Psoas muscle (tissue), 8 donors: ENCODE measurements around the gene PSMB5. TPM values are rescaled to one million over a fixed set of nuclear protein-coding genes. Genes with fewer than 3 reads are reported as not detected.
"Not testable (repeated sequence)": the region's sequence is repeated elsewhere in the genome, so short reads cannot be mapped to it uniquely, and the experiment has no call there.

Experiments used
- ATAC-seq, 4 donors: fragments of 200-7000 bp; cut with Tn5 transposase; one replicate each; pipeline ENCODE4 v1.9.1; 2020; ENCODE audit warnings: moderate library complexity in 3 of 4, mild to moderate bottlenecking in 2 of 4
- DNase-seq, 2 donors: peaks; one replicate each; pipeline ENCODE4 v3.0.0-alpha.2; 2020
- H3K27ac ChIP-seq: fragments of 200-600 bp; one replicate; pipeline ENCODE4 v1.8.0; 2022
- H3K27me3 ChIP-seq, 3 donors: fragments of 200-600 bp in 1 of 3; one replicate each; pipeline versions ENCODE4 v1.6.1 to v1.8.0; 2013 to 2022; ENCODE audit warnings: low read length in 2 of 3, mild to moderate bottlenecking in 2 of 3, moderate library complexity in 1 of 3; ENCODE audit not compliant: insufficient read depth in 3 of 3
- H3K36me3 ChIP-seq, 2 donors: fragments of 200-600 bp in 1 of 2; one replicate each; pipeline versions ENCODE4 v1.6.1 to v1.8.0; 2013 to 2022; ENCODE audit warnings: low read depth in 1 of 2, mild to moderate bottlenecking in 1 of 2, moderate library complexity in 1 of 2; ENCODE audit not compliant: insufficient read depth in 1 of 2
- H3K4me1 ChIP-seq: fragments of 200-600 bp; one replicate; pipeline ENCODE4 v1.8.0; 2022
- H3K4me3 ChIP-seq: fragments of 200-600 bp; one replicate; pipeline ENCODE4 v1.8.0; 2022; ENCODE audit warnings: mild to moderate bottlenecking
- H3K9me3 ChIP-seq: fragments of 200-600 bp; one replicate; pipeline ENCODE4 v1.8.0; 2022
- CTCF ChIP-seq: fragments of 200-600 bp; IDR thresholded peaks from one replicate; pipeline ENCODE4 v1.8.0; 2022; ENCODE audit warnings: antibody characterized with exemption
- WGBS, 3 donors: extraction: QIAGEN DNeasy Blood & Tissue Kit; methylation state at CpG; one replicate each; pipeline versions ENCODE4 v1.1.6 to v1.1.7; 2013; 5-methylcytosine and 5-hydroxymethylcytosine counted together
- intact Hi-C, 2 donors: fragments of 100-400 bp; cut with DNase I; formaldehyde crosslinking; loops; one replicate each; pipeline versions ENCODE4 v1.11.0 to v1.14.2; 2022
- polyA plus RNA-seq, 3 donors: library from polyadenylated mRNA; stranded (reverse); fragments of 200-250 nt; gene quantifications; one replicate each; pipeline ENCODE4 v1.2.3, GENCODE V29; 2013
- total RNA-seq, 4 donors: library from RNA; stranded (reverse); fragmentation: NEBNext Ultra II Directional in 2 of 4; extraction: Animal tissue kit (Norgen Biotek cat#: 25700) in 2 of 4; gene quantifications; one replicate each; pipeline versions ENCODE4 v1.2.1 to v1.2.4, GENCODE V29; 2021 to 2023
- donor health status: healthy with polysubstance abuse.
- donor health status: DM: no; HTN: no; CAD: no; lungs with moderate emphysema.
- donor health status: Bipolar disorder and iron deficiency.
- donor health status: healthy.
- donor health status: DM: yes; HTN: yes; CAD: no.
- donor health status: DM: no; HTN: no; CAD: no.
- donor health status: DM: no; HTN: no; CAD: no.
- donor health status: DM: yes; HTN: yes; CAD: no.

The PSMB5 gene
- total and polyA plus RNA-seq, 7 donors, result 156 to 619 (median 304) TPM

- no peak for ATAC-seq
- Histone ChIP-seq H3K27me3 (no peaks in the 10 kb centered on the region), H3K4me3 (no peak overlapping the region), H3K36me3 (no peaks in the 10 kb centered on the region), H3K4me1 (no peaks in the 10 kb centered on the region), H3K27ac (no peak overlapping the region), H3K9me3 (no peaks in the 10 kb centered on the region)
- TF ChIP-seq CTCF, result no peak
- intact Hi-C loops, result no loop called here
- DNase-seq, result no peak
- 80 to 90% (median 87%) methylated on average over 5 of the region's 5 CpGs for WGBS, 3 donors
Measured at GRCh38 chr14:23017091-23017490, 17.6 kb downstream of the PSMB5 start.

DNA sequence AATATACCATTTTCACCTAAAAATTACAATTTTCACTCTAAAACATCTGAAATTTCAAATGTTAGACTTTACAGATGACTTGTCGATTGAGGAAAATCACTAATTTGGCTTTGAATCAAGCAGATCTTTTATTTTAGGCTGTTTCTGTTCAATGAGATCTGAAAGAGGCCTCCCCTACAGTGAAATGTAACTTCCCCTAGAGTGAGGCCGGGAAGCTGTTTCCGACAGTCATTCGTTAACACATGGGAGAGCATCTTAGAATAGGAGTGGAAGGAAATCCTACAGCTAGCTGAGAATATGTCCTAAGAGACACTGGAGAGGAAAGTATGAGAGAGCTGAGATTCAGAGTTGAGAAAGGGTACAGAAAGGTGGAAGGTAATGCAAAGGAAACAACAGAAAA is 19.1 kb downstream of the PSMB5 start:
- Histone ChIP-seq H3K9me3 (no peaks in the 10 kb centered on the region), H3K4me3 (no peak overlapping the region), H3K4me1 (no peaks in the 10 kb centered on the region), H3K27me3 (no peaks in the 10 kb centered on the region), H3K27ac (no peak overlapping the region), H3K36me3 (no peaks in the 10 kb centered on the region)
- DNase-seq (no peak), ATAC-seq (no peak)
- intact Hi-C loops, result no loop called here
- TF ChIP-seq CTCF, result no peak
- 72 to 83% (median 79%) methylated on average over 4 of the region's 4 CpGs for WGBS, 3 donors

DNA sequence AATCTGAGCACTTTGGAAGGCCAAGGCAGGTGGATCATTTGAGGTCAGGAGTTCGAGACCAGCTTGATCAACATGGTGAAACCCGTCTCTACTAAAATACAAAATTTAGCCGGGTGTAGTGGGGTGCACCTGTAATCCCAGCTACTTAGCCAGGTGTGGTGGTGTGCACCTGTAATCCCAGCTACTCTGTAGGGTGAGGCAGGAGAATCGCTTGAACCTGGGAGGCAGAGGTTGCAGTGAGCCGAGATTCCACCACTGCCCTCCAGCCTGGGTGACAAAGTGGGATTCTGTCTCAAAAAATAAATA is 21.0 kb downstream of the PSMB5 start:
- H3K27me3 ChIP-seq, DNase-seq, intact Hi-C loops, H3K27ac ChIP-seq, H3K9me3 ChIP-seq, H3K4me1 ChIP-seq, ATAC-seq, H3K4me3 ChIP-seq, H3K36me3 ChIP-seq: not testable (repeated sequence)
- 87 to 93% (median 88%) methylated on average over 5 of the region's 5 CpGs for WGBS, 3 donors

DNA sequence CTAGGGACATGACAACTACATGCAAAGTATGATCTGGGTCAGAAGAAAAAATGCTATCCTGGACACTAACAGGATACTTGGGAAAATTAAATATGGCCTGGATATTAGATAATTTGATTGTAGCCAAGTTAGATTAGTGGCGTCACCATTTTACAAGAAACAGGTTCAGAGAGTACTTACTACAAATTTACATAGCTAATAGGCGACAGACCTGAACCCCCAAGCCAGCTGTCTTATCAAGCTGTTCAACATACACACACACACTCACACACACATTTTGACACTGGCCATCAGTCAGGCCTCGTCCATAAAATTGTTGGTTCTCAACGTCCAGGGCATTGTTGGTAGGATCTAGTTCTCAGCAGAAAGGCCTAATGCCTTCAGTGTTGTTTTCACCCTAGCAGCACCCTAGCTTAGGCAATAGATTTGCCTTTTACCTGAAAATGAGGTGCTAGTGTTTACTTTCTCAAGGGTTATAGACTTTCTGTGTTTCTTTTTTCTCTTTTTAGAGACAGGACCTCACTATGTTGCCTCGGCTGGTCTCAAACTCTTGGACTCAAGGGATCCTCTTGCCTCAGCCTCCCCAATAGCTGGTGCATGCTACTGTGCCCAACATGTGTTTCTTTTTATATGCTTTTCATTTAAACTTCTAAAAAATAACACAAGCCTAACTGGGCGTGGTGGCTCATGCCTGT is 21.5 kb downstream of the PSMB5 start:
- 56 to 78% (median 72%) methylated on average over 6 of the region's 6 CpGs for WGBS, 3 donors
- Histone ChIP-seq H3K36me3 (no peaks in the 10 kb centered on the region), H3K4me1 (peaks cover 9% of the 10 kb centered on the region), H3K4me3 (no peak overlapping the region), H3K9me3 (no peaks in the 10 kb centered on the region), H3K27me3 (no peaks in the 10 kb centered on the region), H3K27ac (no peak overlapping the region)
- ATAC-seq, result no peak
- no peak for DNase-seq
- TF ChIP-seq CTCF, result no peak
- intact Hi-C loops, result no loop called here

- no peak for TF ChIP-seq CTCF
- peak within 1 kb of the TSS; percentile 66 for H3K4me3 ChIP-seq
- DNase-seq (peak; percentile 86 to 92), ATAC-seq (peak; percentile 48 to 62 (median 56))
- H3K4me1 ChIP-seq, result peaks cover 19% of the 10 kb centered on the region
- H3K9me3 ChIP-seq, result no peaks in the 10 kb centered on the region
- H3K27me3 ChIP-seq, result no peaks in the 10 kb centered on the region
- 2 to 3% (median 3%) methylated on average over 28 to 40 of the region's 40 CpGs for WGBS, 3 donors
- intact Hi-C loops, result loop anchor here in 1 of 2 donors (2.0 kb wide), 1 partner anchor 25 kb away; the partner anchor contains the start of gene PSMB5
- H3K36me3 ChIP-seq, result no peaks in the 10 kb centered on the region
- peak within 1 kb of the TSS; percentile 77 for H3K27ac ChIP-seq
Measured at GRCh38 chr14:23009939-23010726, 24.6 kb downstream of the PSMB5 start, which contains the start of gene C14orf93. Gene C14orf93, minus strand, starts transcription at chr14:23010143. Its CDS starts 11,120 bp downstream, at chr14:22999023.
